ENCODE results near the gene ZBTB20.
"Not testable (repeated sequence)": the region's sequence is repeated elsewhere in the genome, so short reads cannot be mapped to it uniquely, and the experiment has no call there.

The ZBTB20 gene

GRCh38 chr3:115146418-115147328 is at the start of gene ZBTB20:
Gene ZBTB20 (minus strand): TSS chr3:115147288.
- Mint-ChIP-seq H3K36me3 (ENCODE audit: insufficient read depth) (peaks cover 19% of the 10 kb centered on the region), H3K9me3 (no peaks in the 10 kb centered on the region), H3K27ac (ENCODE audit: low read depth) (peak within 1 kb of the TSS; percentile 96), H3K4me1 (peaks cover 22% of the 10 kb centered on the region), H3K27me3 (no peaks in the 10 kb centered on the region), H3K4me3 (peak within 1 kb of the TSS; percentile 86)
- peak; percentile 60 to 77 for DNase-seq (ENCODE audit: low spot score in 2 of 2)
- peak; percentile 16 for ATAC-seq (replicated peaks; ENCODE audit: extremely low read depth, poor library complexity, severe bottlenecking)

DNA sequence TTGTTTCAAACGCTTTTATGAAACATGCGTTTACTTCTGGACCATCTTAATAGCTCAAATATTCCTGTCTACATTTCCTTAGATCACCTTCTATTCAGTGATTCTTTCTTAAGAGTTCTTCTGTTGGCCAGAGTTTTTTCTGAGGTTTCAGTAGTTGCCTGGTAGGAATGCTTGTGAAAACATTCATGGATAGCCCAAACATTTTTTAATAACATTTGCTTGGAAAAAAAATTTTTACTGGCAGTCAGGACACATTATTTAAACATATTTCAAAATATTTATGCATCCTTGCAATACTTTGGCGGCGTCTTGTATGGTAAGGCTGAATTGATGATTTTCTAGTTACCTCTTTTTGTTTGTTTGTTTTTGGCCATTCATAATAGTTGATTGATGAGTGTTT is 47.4 kb upstream of the ZBTB20 start:
- no peaks in the 10 kb centered on the region for H3K36me3 Mint-ChIP-seq (ENCODE audit: insufficient read depth)
- no peaks in the 10 kb centered on the region for H3K4me1 Mint-ChIP-seq
- no peak for ATAC-seq (replicated peaks; ENCODE audit: extremely low read depth, poor library complexity, severe bottlenecking)
- no peak overlapping the region for H3K4me3 Mint-ChIP-seq
- no peak overlapping the region for H3K27ac Mint-ChIP-seq (ENCODE audit: low read depth)
- peaks cover 11% of the 10 kb centered on the region for H3K9me3 Mint-ChIP-seq
- peaks cover 8% of the 10 kb centered on the region for H3K27me3 Mint-ChIP-seq
- no peak for DNase-seq (ENCODE audit: low spot score in 2 of 2)

- Mint-ChIP-seq H3K36me3 (ENCODE audit: insufficient read depth) (no peaks in the 10 kb centered on the region), H3K9me3 (peaks cover 6% of the 10 kb centered on the region), H3K27me3 (no peaks in the 10 kb centered on the region), H3K4me3 (no peak overlapping the region), H3K4me1 (peaks cover 7% of the 10 kb centered on the region), H3K27ac (ENCODE audit: low read depth) (no peak overlapping the region)
- DNase-seq (ENCODE audit: low spot score in 2 of 2) (no peak), ATAC-seq (replicated peaks; ENCODE audit: extremely low read depth, poor library complexity, severe bottlenecking) (no peak)
Measured at GRCh38 chr3:115190747-115191146, 43.7 kb upstream of the ZBTB20 start.

- Mint-ChIP-seq H3K9me3 (peaks cover 6% of the 10 kb centered on the region), H3K4me1 (peaks cover 7% of the 10 kb centered on the region), H3K36me3 (ENCODE audit: insufficient read depth) (peaks cover 2% of the 10 kb centered on the region), H3K4me3 (no peak overlapping the region), H3K27ac (ENCODE audit: low read depth) (no peak overlapping the region), H3K27me3 (no peaks in the 10 kb centered on the region)
- ATAC-seq (replicated peaks; ENCODE audit: extremely low read depth, poor library complexity, severe bottlenecking) (peak; percentile 56), DNase-seq (ENCODE audit: low spot score in 2 of 2) (no peak)
Measured at GRCh38 chr3:115187149-115187757, 40.2 kb upstream of the ZBTB20 start.

- peaks cover 7% of the 10 kb centered on the region for H3K4me1 Mint-ChIP-seq
- peaks cover 2% of the 10 kb centered on the region for H3K36me3 Mint-ChIP-seq (ENCODE audit: insufficient read depth)
- no peak overlapping the region for H3K27ac Mint-ChIP-seq (ENCODE audit: low read depth)
- ATAC-seq (replicated peaks; ENCODE audit: extremely low read depth, poor library complexity, severe bottlenecking): no peak
- H3K27me3 Mint-ChIP-seq: no peaks in the 10 kb centered on the region
- H3K4me3 Mint-ChIP-seq: no peak overlapping the region
- H3K9me3 Mint-ChIP-seq: peaks cover 6% of the 10 kb centered on the region
- no peak for DNase-seq (ENCODE audit: low spot score in 2 of 2)
Measured at GRCh38 chr3:115186351-115187148, 39.5 kb upstream of the ZBTB20 start.

DNA sequence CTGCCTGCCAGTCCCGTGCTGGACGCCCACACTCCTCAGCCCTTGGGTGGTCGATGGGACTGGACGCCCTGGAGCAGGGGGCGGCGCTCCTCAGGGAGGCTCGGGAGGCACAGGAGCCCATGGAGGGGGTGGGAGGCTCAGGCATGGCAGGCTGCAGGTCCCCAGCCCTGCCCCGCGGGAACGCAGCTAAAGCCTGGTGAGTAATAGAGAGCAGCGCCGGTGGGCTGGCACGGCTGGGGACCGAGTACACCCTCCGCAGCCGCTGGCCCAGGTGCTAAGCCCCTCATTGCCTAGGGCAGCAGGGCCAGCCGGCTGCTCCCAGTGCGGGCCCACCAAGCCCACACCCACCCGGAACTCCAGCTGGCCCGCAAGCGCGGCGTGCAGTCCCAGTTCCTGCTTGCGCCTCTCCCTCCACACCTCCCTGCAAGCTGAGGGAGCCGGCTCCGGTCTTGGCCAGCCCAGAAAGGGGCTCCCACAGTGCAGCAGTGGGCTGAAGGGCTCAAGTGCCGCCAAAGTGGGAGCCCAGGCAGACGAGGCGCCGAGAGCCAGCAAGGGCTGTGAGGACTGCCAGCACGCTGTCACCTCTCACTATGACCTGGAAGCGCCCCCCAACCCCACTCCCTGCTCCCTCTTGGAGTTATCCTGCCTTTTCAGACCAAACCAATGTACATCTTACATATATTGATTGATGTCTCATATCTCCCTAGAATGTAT is 37.9 kb upstream of the ZBTB20 start:
- not testable (repeated sequence) for H3K4me1 Mint-ChIP-seq; H3K36me3 Mint-ChIP-seq (ENCODE audit: insufficient read depth); H3K27me3 Mint-ChIP-seq; H3K27ac Mint-ChIP-seq (ENCODE audit: low read depth); H3K4me3 Mint-ChIP-seq; H3K9me3 Mint-ChIP-seq; ATAC-seq (replicated peaks; ENCODE audit: extremely low read depth, poor library complexity, severe bottlenecking); DNase-seq (ENCODE audit: low spot score in 2 of 2)

DNA sequence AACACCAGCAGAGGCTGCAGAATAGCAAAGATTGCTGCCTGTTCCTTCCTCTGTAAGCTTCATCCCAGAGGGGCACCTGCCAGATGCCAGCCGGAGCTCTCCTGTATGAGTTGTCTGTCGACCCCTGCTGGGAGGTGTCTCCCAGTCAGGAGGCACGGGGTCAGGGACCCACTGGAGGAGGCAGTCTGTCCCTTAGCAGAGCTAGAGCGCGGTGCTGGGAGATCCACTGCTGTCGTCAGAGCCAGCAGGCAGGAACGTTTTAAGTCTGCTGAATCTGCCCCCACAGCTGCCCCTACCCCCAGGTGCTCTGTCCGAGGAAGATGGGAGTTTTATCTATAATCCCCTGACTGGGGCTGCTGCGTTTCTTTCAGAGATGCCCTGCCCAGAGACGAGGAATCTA is 31.8 kb upstream of the ZBTB20 start:
- H3K27ac Mint-ChIP-seq (ENCODE audit: low read depth); ATAC-seq (replicated peaks; ENCODE audit: extremely low read depth, poor library complexity, severe bottlenecking); H3K27me3 Mint-ChIP-seq; H3K36me3 Mint-ChIP-seq (ENCODE audit: insufficient read depth); H3K4me1 Mint-ChIP-seq; H3K9me3 Mint-ChIP-seq; DNase-seq (ENCODE audit: low spot score in 2 of 2); H3K4me3 Mint-ChIP-seq: not testable (repeated sequence)

DNA sequence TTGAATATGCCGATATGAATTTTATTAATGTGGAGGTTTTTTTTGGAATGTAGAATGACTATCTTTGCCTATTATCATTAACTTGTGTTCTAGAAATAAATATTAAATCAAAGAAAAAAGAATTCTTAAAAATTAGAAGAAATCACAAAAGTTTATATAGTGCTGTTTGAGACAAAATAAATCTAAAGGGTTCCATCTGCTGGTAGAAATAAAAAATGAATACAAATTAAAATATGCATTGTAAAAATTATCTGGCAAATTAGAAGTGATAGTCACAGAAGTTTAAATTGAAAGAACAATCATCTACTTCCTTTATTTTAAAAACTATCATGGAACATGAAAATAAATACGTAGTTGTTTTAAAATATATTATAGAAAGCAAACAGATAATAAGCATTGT is 22.7 kb upstream of the ZBTB20 start:
- DNase-seq (ENCODE audit: low spot score in 2 of 2) (no peak), ATAC-seq (replicated peaks; ENCODE audit: extremely low read depth, poor library complexity, severe bottlenecking) (no peak)
- Mint-ChIP-seq H3K4me3 (no peak overlapping the region), H3K9me3 (no peaks in the 10 kb centered on the region), H3K27me3 (no peaks in the 10 kb centered on the region), H3K36me3 (ENCODE audit: insufficient read depth) (peaks cover 2% of the 10 kb centered on the region), H3K27ac (ENCODE audit: low read depth) (no peak overlapping the region), H3K4me1 (peaks cover 11% of the 10 kb centered on the region)

DNA sequence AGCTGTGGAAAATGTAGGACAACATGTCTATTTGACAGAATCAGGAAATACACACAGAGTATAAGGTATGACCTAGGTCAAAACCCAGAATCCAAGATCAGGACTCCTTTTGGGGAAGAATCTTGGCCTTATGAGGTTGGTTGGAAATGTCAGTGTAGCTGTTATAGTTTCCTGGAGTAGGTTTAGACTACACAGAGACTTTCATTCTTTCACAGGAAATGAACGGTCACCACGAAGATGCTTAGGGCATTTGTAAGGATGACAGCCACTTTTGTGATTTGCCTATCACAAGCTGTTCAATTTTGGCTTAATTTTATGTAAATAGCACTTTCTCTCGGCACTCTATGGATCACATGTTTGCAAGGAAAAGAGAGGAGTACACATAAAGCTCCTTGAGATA is 18.6 kb upstream of the ZBTB20 start:
- Mint-ChIP-seq H3K36me3 (ENCODE audit: insufficient read depth) (peaks cover 2% of the 10 kb centered on the region), H3K4me3 (peak overlapping the region; percentile 60), H3K9me3 (no peaks in the 10 kb centered on the region), H3K4me1 (peaks cover 26% of the 10 kb centered on the region), H3K27me3 (no peaks in the 10 kb centered on the region), H3K27ac (ENCODE audit: low read depth) (peak overlapping the region; percentile 95)
- ATAC-seq (replicated peaks; ENCODE audit: extremely low read depth, poor library complexity, severe bottlenecking) (peak; percentile 75), DNase-seq (ENCODE audit: low spot score in 2 of 2) (peak in 1 of 2 donors; percentile 23)

GRCh38 chr3:115165266-115165665 is 18.2 kb upstream of the ZBTB20 start:
- DNase-seq (ENCODE audit: low spot score in 2 of 2): peak in 1 of 2 donors; percentile 46
- Mint-ChIP-seq H3K27ac (ENCODE audit: low read depth) (peak overlapping the region; percentile 95), H3K4me3 (peak overlapping the region; percentile 60), H3K4me1 (peaks cover 26% of the 10 kb centered on the region), H3K27me3 (no peaks in the 10 kb centered on the region), H3K36me3 (ENCODE audit: insufficient read depth) (peaks cover 2% of the 10 kb centered on the region), H3K9me3 (no peaks in the 10 kb centered on the region)
- ATAC-seq (replicated peaks; ENCODE audit: extremely low read depth, poor library complexity, severe bottlenecking): peak; percentile 95

DNA sequence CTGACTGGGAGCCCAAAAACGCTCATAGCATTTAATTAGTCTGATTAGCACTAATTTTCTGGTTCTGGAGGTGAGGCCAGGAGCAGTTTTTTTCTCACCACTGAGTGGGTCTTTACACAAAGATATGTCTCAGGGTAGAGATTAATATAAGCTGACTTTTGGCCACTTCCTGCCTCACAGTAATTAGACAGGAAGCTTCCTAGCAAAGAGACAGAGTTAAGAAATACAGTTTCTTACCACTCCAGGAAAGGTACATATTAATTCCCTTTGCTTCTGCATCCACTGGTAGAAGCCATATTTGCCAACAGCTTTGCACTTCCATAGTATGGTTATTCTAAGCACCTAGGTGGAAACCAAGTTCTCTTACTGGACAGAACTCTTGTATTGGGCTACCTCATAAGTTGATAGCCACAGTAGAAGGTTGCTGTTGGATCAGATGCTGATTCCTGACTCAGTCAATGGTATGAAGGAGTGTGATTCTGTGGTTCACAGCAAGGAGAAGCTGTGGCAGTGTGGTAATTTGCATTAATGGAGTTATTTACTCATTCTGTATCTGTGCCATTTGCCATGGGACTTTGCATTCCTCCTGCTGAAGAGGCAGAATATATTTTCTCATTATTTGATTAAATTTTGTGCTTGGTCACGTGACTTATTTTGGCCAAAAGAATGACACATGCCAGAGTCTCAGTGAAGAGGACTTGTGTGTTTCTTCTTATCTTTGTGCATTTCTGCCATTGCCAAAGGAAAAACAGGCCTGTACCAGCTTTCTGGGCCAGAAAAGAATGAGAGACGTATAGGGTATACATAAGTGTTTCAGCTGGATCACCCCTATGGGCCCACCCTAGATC is 17.5 kb upstream of the ZBTB20 start:
- no peaks in the 10 kb centered on the region for H3K9me3 Mint-ChIP-seq
- no peak for ATAC-seq (replicated peaks; ENCODE audit: extremely low read depth, poor library complexity, severe bottlenecking)

More for the DNA sequence above, 17.5 kb upstream of the ZBTB20 start:
- Mint-ChIP-seq H3K4me3 (peak overlapping the region; percentile 60), H3K36me3 (ENCODE audit: insufficient read depth) (peaks cover 2% of the 10 kb centered on the region), H3K27me3 (no peaks in the 10 kb centered on the region), H3K4me1 (peaks cover 26% of the 10 kb centered on the region), H3K27ac (ENCODE audit: low read depth) (peak overlapping the region; percentile 95)
- no peak for DNase-seq (ENCODE audit: low spot score in 2 of 2)
